ENCODE measurements around the gene ECHDC1.

DNA sequence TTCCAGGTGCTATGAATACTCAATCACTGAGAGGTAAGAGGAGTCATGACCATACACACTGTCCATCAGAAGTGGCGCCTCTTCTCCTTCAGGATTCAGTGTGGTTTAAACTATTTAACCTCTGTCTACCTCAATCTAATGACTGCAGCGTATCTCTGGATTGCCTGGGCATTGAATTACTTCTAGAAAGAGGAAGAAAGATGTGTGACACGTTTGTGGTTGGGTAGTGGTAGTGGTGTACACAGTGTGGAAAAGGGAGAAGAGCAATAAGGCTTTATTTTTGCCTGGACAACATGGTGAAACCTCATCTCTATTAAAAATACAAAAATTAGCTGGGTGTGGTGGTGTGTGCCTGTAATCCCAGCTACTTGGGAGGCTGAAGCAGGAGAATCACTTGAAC lies 38.0 kb upstream of the ECHDC1 start:
- TF ChIP-seq CTCF (IDR thresholded peaks at IDR 0.05) (no peak), SP1 (CRISPR knock-in tag; conservative IDR thresholded peaks at IDR 0.05) (no peak), NR1H2 (CRISPR knock-in tag; IDR thresholded peaks at IDR 0.05) (no peak), ATF6 (CRISPR knock-in tag; IDR thresholded peaks at IDR 0.05) (no peak), NR3C1 (CRISPR knock-in tag; conservative IDR thresholded peaks at IDR 0.05; ENCODE audit: low read depth) (no peak), USF2 (CRISPR knock-in tag; IDR thresholded peaks at IDR 0.05) (no peak), ZNF138 (CRISPR knock-in tag; conservative IDR thresholded peaks at IDR 0.05) (no peak), ZNF263 (CRISPR knock-in tag; IDR thresholded peaks at IDR 0.05; ENCODE audit: low read depth) (no peak), E2F5 (CRISPR knock-in tag; IDR thresholded peaks at IDR 0.05) (no peak), ZNF121 (CRISPR knock-in tag; IDR thresholded peaks at IDR 0.05) (no peak), MLX (CRISPR knock-in tag; IDR thresholded peaks at IDR 0.05) (no peak)
- TF ChIP-seq, protein P1, sequence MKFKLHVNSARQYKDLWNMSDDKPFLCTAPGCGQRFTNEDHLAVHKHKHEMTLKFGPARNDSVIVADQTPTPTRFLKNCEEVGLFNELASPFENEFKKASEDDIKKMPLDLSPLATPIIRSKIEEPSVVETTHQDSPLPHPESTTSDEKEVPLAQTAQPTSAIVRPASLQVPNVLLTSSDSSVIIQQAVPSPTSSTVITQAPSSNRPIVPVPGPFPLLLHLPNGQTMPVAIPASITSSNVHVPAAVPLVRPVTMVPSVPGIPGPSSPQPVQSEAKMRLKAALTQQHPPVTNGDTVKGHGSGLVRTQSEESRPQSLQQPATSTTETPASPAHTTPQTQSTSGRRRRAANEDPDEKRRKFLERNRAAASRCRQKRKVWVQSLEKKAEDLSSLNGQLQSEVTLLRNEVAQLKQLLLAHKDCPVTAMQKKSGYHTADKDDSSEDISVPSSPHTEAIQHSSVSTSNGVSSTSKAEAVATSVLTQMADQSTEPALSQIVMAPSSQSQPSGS (CRISPR knock-in tag; IDR thresholded peaks at IDR 0.05; ENCODE audit: borderline replicate concordance, low read depth) = no peak
- TF ChIP-seq, protein P2, sequence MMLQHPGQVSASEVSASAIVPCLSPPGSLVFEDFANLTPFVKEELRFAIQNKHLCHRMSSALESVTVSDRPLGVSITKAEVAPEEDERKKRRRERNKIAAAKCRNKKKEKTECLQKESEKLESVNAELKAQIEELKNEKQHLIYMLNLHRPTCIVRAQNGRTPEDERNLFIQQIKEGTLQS (CRISPR knock-in tag; conservative IDR thresholded peaks at IDR 0.05) = no peak
